Nephron progenitor cell (in vitro differentiated cells): ENCODE measurements around the gene PCNT.

Experiments
- DNase-seq: peaks from one replicate; pipeline ENCODE4 v3.0.0; 2021
- H3K27ac Mint-ChIP-seq: 2 replicates; pipeline ENCODE4 v1.8.0; 2021; ENCODE audit warnings: mild to moderate bottlenecking, moderate library complexity, mixed read lengths
- H3K27me3 Mint-ChIP-seq: 2 replicates; pipeline ENCODE4 v1.8.0; 2021; ENCODE audit warnings: mild to moderate bottlenecking, low read depth, mixed read lengths; ENCODE audit not compliant: poor library complexity
- H3K36me3 Mint-ChIP-seq: 2 replicates; pipeline ENCODE4 v1.8.0; 2021; ENCODE audit warnings: low read depth, mixed read lengths
- H3K4me1 Mint-ChIP-seq: 2 replicates; pipeline ENCODE4 v1.8.0; 2021; ENCODE audit warnings: mixed read lengths
- H3K4me3 Mint-ChIP-seq: 2 replicates; pipeline ENCODE4 v1.8.0; 2021; ENCODE audit warnings: mild to moderate bottlenecking, moderate library complexity, mixed read lengths
- H3K9me3 Mint-ChIP-seq: 2 replicates; pipeline ENCODE4 v1.8.0; 2021; ENCODE audit warnings: mild to moderate bottlenecking, moderate library complexity, mixed read lengths
- CTCF ChIP-seq: fragments of 200-600 bp; sonication (generic); IDR thresholded peaks from 2 replicates; pipeline ENCODE4 v1.5.0; 2021; ENCODE audit warnings: antibody characterized with exemption

PCNT gene

DNA sequence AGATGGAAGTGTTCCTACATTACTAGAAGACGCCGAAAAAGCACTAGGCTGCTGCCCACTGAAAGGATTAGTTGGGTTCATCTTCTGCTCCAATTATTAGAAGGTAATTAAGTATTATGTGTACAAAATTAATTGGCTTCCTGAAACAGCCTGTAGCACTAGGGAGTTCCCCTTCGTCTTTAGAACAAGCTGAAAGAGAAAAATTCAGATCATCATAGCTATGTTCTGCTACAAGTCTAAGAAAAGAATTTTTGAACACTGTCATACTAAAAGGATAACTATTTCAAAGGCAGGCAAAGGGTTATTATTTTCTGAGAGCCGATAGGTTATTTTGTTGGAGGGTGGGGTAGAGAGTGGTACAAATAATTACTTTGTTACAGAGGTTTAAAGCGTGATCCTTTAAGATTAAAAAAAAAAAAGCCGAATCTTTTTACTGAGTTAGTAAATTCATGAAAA, 38.7 kb upstream of the PCNT start, which contains the start of gene MCM3AP:
MCM3AP (minus strand) TSS at position 406 of the 456 bp plus-strand sequence; CDS start at position 81, 325 bp downstream.
- no peak for DNase-seq
- Mint-ChIP-seq H3K4me3 (peak within 1 kb of the TSS; percentile 92), H3K36me3 (peaks cover 66% of the 10 kb centered on the region), H3K4me1 (peaks cover 60% of the 10 kb centered on the region), H3K27ac (peak within 1 kb of the TSS; percentile 98), H3K9me3 (peaks cover 26% of the 10 kb centered on the region), H3K27me3 (no peaks in the 10 kb centered on the region)
- no peak for TF ChIP-seq CTCF

- DNase-seq = peak; percentile 88
- peak within 1 kb of the TSS; percentile 98 for H3K27ac Mint-ChIP-seq
- peaks cover 26% of the 10 kb centered on the region for H3K9me3 Mint-ChIP-seq
- H3K4me3 Mint-ChIP-seq = peak within 1 kb of the TSS; percentile 92
- H3K4me1 Mint-ChIP-seq = peaks cover 58% of the 10 kb centered on the region
- H3K27me3 Mint-ChIP-seq = no peaks in the 10 kb centered on the region
- no peak for TF ChIP-seq CTCF
- H3K36me3 Mint-ChIP-seq = peaks cover 59% of the 10 kb centered on the region
These were observed 38.0 kb upstream of the PCNT start, which contains the start of gene YBEY for GRCh38 chr21:46285761-46286647. YBEY (plus strand) TSS chr21:46286342; CDS start chr21:46286914, 572 bp downstream.

DNA sequence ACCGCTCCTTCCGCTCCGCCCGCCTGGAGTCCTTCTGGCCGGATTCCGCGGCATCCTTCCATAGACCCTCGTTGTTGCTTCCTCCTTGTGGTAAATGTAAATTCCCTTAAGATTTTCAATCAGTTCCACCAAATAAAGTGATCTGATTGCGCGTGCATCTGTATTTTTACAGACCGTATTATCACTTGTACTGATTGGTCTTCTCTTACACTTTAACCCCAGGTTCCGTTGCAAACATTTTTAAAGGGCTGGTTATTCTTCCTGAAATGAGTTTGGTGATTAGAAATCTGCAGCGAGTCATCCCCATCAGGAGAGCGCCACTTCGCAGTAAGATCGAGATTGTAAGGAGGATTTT, 37.3 kb upstream of the PCNT start:
- Mint-ChIP-seq H3K27me3 (no peaks in the 10 kb centered on the region), H3K9me3 (peaks cover 31% of the 10 kb centered on the region), H3K4me1 (peaks cover 55% of the 10 kb centered on the region), H3K36me3 (peaks cover 59% of the 10 kb centered on the region), H3K4me3 (peak overlapping the region; percentile 92), H3K27ac (peak overlapping the region; percentile 95)
- DNase-seq = no peak
- TF ChIP-seq CTCF = no peak

GRCh38 chr21:46287541-46287940, 36.4 kb upstream of the PCNT start:
- no peak for TF ChIP-seq CTCF
- Mint-ChIP-seq H3K36me3 (peaks cover 59% of the 10 kb centered on the region), H3K4me1 (peaks cover 55% of the 10 kb centered on the region), H3K4me3 (peak overlapping the region; percentile 92), H3K9me3 (peaks cover 37% of the 10 kb centered on the region), H3K27ac (no peak overlapping the region), H3K27me3 (no peaks in the 10 kb centered on the region)
- no peak for DNase-seq

- Mint-ChIP-seq H3K27ac (no peak overlapping the region), H3K36me3 (peaks cover 40% of the 10 kb centered on the region), H3K27me3 (no peaks in the 10 kb centered on the region), H3K4me3 (no peak overlapping the region), H3K4me1 (peaks cover 42% of the 10 kb centered on the region), H3K9me3 (peaks cover 24% of the 10 kb centered on the region)
- no peak for TF ChIP-seq CTCF
- no peak for DNase-seq
These were observed 34.2 kb upstream of the PCNT start for GRCh38 chr21:46289655-46290179.
